GM19463 (cell line): ENCODE results near the gene FILIP1L.

Source experiments
- ATAC-seq: cut with Tn5 transposase; IDR thresholded peaks from one replicate; pipeline ENCODE4 v1.9.1; 2021; ENCODE audit warnings: mild to moderate bottlenecking, moderate library complexity; ENCODE audit not compliant: unreplicated experiment

The FILIP1L gene

GRCh38 chr3:99955773-99956562 lies 158.3 kb downstream of the FILIP1L start:
- no peak for ATAC-seq

DNA sequence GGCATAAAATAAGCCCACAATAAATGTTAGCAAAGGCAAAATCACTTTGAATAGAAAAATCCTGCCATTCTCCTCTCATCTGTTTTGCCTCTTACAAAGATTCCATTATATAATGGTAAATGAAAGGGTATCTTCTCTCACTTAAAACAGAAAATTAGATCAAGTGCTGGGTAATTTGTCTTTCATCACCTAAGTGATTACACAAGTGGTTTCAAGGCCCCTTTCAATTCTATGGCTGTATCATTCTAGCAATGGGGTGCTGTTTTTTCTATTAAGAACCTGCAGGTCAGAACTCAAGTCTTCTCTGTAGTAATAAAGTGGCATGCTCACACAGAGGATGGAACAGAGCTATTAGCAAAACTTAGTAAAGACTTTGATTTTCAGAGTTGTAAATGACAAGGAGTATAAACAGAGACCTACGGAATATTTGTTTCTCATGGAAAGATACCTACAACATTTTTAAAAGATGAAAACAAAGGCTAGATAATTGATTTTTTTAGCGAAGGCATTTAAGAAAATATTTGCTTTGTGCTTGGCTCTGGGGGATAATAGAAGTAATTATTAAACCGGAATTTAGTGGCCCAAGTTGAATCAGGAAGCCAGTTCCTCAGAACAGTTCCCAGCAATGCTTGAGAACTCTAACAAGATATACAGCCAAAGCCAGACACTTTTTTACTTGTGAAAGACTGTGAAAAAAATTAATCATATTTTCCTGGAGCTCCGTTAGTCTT lies 159.2 kb downstream of the FILIP1L start:
- no peak for ATAC-seq

- ATAC-seq = no peak
These were observed 160.7 kb downstream of the FILIP1L start for GRCh38 chr3:99953596-99953995.

DNA sequence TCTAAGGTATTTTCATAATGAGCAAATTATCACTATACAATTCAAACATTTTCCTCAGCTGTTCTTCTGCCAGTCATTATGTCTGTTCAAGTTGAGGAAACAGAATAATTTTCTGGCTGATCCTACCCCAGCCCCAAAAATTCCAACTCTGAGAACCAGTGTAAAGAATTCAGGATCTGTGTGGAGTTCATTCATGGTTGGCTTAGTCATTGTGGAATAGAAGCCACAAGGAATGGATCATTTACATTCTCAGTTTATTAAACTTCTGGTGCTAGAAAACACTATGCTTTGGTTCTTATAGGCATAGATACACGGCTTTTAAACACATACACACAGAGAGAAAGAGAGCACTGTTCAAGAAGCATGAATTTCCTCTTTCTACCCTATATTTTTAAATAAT lies 162.0 kb downstream of the FILIP1L start:
- ATAC-seq = no peak

GRCh38 chr3:99951701-99952100 lies 162.6 kb downstream of the FILIP1L start:
- ATAC-seq = no peak

- peak; percentile 55 for ATAC-seq
These were observed 163.4 kb downstream of the FILIP1L start for GRCh38 chr3:99950921-99951320.

GRCh38 chr3:99949956-99950670 lies 164.2 kb downstream of the FILIP1L start:
- ATAC-seq = peak; percentile 30

DNA sequence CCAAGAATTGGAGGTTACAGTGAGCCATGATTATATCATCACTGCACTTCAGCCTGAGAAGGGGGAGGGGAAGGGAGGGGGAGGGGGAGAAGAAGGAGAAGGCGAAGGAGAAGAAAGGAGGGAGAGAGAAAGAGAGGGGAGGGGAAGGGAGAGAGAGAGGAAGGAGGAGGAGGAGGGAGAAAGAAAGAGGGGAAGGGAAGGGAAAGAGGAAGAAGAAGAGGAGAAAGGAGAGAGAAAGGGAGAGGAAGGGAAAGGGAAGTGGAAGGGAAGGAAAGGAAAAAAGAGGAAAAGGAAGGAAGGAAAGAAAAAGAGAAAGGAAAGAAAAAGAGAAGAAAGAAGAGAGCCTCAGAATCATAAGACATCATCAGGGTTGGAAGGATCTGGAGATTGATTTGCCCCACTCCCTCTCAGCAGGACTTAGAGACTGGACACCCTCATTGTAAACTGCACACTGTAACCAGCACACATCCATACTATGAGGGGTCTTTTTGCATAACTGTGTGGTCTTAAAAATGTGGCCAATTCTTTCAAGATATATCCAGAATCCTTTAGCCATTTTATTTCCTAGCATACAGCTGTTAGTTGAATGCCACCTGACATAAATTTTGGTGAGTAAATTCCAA lies 165.7 kb downstream of the FILIP1L start:
- ATAC-seq = no peak

GRCh38 chr3:99947356-99947755 lies 166.9 kb downstream of the FILIP1L start:
- ATAC-seq = no peak

- no peak for ATAC-seq
These were observed 168.8 kb downstream of the FILIP1L start for GRCh38 chr3:99945328-99945995.

DNA sequence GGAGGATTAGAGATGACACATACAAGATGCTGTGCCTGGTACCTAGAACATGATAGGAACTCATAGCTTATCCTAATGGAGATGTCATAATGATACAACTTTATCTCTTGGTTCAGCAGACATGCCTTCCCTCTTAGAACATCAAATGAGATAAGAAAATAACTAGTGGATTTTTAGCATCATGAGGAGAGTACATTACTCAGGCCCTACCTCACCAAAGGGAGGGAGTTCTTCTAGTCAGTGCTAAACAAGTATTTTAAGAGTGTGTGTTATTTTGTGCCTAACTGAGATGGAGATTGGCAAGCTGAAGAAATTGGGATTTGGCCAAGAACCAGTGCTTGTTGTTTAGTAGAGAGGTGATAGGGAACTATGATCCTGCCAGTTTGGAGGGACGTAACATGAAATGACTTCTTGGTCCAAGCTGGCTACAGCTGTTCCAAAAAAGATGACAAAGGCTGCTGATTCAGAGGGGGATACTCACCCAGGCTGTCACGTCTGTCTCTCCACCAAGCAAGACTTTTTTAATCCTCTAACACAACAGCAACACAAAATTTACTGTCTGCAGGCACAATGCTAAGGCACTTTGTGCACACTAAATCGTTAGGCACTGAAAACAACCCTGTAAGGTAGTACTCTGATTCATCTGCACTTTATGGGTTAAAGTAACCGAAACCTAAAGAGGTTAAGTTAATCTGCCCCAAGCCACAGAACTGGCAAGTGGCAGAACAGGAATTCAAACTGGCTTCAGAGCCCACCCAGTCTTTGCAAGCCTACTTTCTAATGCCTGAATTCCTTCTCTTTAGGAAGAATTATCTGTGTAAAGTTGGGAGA lies 170.2 kb downstream of the FILIP1L start:
- ATAC-seq = no peak

DNA sequence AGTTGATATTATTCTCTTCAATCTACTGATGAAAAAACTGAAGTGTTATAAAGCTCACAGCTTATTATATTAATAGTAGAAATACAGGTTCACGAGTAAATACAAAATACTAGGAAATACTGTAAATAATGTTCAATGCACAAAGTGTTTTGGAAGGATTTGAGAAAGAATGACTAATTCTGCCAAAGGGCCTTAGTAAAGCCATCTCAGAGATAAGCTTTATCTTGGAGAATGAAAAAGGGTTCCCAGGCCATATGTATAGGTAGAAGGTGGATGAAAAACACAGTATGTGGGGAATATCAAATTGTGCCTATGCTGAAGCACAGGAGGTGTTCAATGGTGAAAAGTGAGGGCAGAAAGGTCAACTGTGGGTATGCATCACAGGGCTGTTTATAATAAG lies 173.1 kb downstream of the FILIP1L start:
- ATAC-seq = no peak

- ATAC-seq = no peak
These were observed 174.0 kb downstream of the FILIP1L start for GRCh38 chr3:99940350-99940749.

- ATAC-seq = no peak
These were observed 174.4 kb downstream of the FILIP1L start for GRCh38 chr3:99939876-99940275.

GRCh38 chr3:99938270-99938911 lies 175.9 kb downstream of the FILIP1L start:
- ATAC-seq = peak; percentile 39

- no peak for ATAC-seq
These were observed 179.1 kb downstream of the FILIP1L start for GRCh38 chr3:99934975-99935797.

GRCh38 chr3:99933971-99934750 lies 180.1 kb downstream of the FILIP1L start:
- ATAC-seq = no peak

DNA sequence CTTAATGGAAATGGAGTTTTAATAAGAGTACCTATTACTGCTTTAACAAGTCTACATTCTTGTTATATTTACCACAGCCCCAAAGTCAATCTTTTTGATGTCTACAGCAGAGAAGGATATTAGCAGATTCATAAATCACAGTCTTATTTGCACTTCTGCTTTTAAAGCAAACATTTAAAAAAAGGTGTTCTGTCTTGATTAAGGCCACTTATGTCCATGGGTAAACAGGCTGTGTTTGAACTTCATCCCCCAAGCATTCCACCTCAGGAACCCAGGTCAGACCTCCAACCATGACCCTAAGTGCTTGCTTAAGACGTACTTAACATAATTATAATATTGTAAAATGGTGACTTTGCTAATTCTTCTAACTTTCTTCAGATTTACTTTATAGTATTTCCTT lies 183.2 kb downstream of the FILIP1L start:
- ATAC-seq = no peak
